NCI-H2029 (cell line): ENCODE measurements around the gene PATZ1.

Experiments
- DNase-seq: peaks from one replicate; lab custom pipeline; 2025; lab: John Stamatoyannopoulos, UW

Gene PATZ1

GRCh38 chr22:31305194-31305593 is 41.0 kb downstream of the PATZ1 start:
- no peak for DNase-seq

GRCh38 chr22:31302537-31302936 is 43.6 kb downstream of the PATZ1 start:
- no peak for DNase-seq

GRCh38 chr22:31302006-31302405 is 44.1 kb downstream of the PATZ1 start:
- DNase-seq = peak; percentile 27

GRCh38 chr22:31300896-31301295 is 45.2 kb downstream of the PATZ1 start:
- no peak for DNase-seq

GRCh38 chr22:31295831-31296657 is 50.1 kb downstream of the PATZ1 start:
- no peak for DNase-seq

GRCh38 chr22:31295360-31295759 is 50.8 kb downstream of the PATZ1 start:
- no peak for DNase-seq

GRCh38 chr22:31292236-31292989 is 53.7 kb downstream of the PATZ1 start, which contains the start of gene PIK3IP1:
Gene PIK3IP1, minus strand, starts transcription at chr22:31292488. Its CDS starts 144 bp downstream, at chr22:31292344.
- peak; percentile 84 for DNase-seq

- DNase-seq = no peak
Measured at GRCh38 chr22:31291481-31292235, 54.5 kb downstream of the PATZ1 start.

GRCh38 chr22:31290494-31291471 is 55.4 kb downstream of the PATZ1 start:
- peak; percentile 94 for DNase-seq

GRCh38 chr22:31289344-31289743 is 56.8 kb downstream of the PATZ1 start:
- peak; percentile 77 for DNase-seq

- DNase-seq = no peak
Measured at GRCh38 chr22:31288496-31289240, 57.5 kb downstream of the PATZ1 start.

- DNase-seq = no peak
Measured at GRCh38 chr22:31287818-31288495, 58.2 kb downstream of the PATZ1 start.

GRCh38 chr22:31286360-31287255 is 59.5 kb downstream of the PATZ1 start:
- no peak for DNase-seq

- no peak for DNase-seq
Measured at GRCh38 chr22:31284281-31285155, 61.6 kb downstream of the PATZ1 start.

- no peak for DNase-seq
Measured at GRCh38 chr22:31282748-31283468, 63.2 kb downstream of the PATZ1 start.

- DNase-seq = no peak
Measured at GRCh38 chr22:31281733-31282132, 64.4 kb downstream of the PATZ1 start.
